Testis (tissue), 2 donors: Measurements from ENCODE around the gene FBXL22.

ENCODE experiments used
- CTCF ChIP-seq, 3 experiments: fragments of 450-650 bp in 2 of 3; fragments of 200-600 bp in 1 of 3; sonication (generic) in 1 of 3; IDR thresholded peaks; one replicate each; pipeline ENCODE4 v1.5.1; 2016 to 2019; ENCODE audit warnings: antibody characterized with exemption in 3 of 3, mild to moderate bottlenecking in 2 of 3, moderate library complexity in 1 of 3
- POLR2A ChIP-seq: fragments of 450-650 bp; IDR thresholded peaks from one replicate; pipeline ENCODE4 v1.6.1; 2017; ENCODE audit warnings: antibody characterized with exemption, mild to moderate bottlenecking, moderate library complexity

GRCh38 chr15:63586790-63587189 is 10.4 kb upstream of the FBXL22 start:
- TF ChIP-seq CTCF (IDR thresholded peaks at IDR 0.05) = no peak
- TF ChIP-seq POLR2A = no peak
